ENCODE measurements around the gene ARID1B.
"Not testable (repeated sequence)": the region's sequence is repeated elsewhere in the genome, so short reads cannot be mapped to it uniquely, and the experiment has no call there.

ARID1B gene

DNA sequence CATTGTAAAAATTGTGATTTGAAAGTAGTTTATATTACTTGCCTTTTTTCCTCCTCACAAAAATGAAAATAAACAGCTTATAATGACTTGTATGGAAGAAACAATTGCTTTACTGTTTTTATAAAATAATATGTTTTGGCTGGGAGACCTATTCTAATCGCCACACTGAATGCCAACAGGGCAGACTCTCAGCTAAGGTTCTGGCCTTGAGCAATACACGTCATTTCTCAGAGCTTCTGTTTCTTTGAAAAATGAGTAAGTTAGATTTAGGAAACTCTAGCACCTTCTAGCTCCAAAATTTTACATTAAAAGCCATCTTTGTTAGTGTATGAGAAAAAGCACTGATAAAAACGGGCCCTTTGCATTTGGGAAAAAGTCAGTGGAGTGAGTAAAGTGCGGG lies 166.6 kb downstream of the ARID1B start:
- Histone ChIP-seq H2AFZ (ENCODE audit: low read depth, low read length, severe bottlenecking) (no peak overlapping the region), H3K36me3 (ENCODE audit: low read length) (no peaks in the 10 kb centered on the region), H3K4me3 (ENCODE audit: insufficient read depth, low read length, poor library complexity, severe bottlenecking) (no peak overlapping the region), H3F3A (ENCODE audit: insufficient read depth) (no peaks in the 10 kb centered on the region), H3K4me2 (ENCODE audit: low read depth, low read length, poor library complexity, severe bottlenecking) (no peak overlapping the region), H4K20me1 (ENCODE audit: low read depth, low read length) (peaks cover 13% of the 10 kb centered on the region), H3K9me2 (replicated peaks; ENCODE audit: insufficient read depth, low read length) (no peaks in the 10 kb centered on the region), H3K27ac (ENCODE audit: low read depth, low read length) (no peak overlapping the region), H3K9ac (ENCODE audit: low read length) (no peak overlapping the region), H3K27me3 (ENCODE audit: low read length) (no peaks in the 10 kb centered on the region), H3K9me3 (ENCODE audit: insufficient read depth, low read length) (no peaks in the 10 kb centered on the region), H3K79me2 (ENCODE audit: insufficient read depth, low read length) (peaks cover 54% of the 10 kb centered on the region)
- TF ChIP-seq, protein P1, sequence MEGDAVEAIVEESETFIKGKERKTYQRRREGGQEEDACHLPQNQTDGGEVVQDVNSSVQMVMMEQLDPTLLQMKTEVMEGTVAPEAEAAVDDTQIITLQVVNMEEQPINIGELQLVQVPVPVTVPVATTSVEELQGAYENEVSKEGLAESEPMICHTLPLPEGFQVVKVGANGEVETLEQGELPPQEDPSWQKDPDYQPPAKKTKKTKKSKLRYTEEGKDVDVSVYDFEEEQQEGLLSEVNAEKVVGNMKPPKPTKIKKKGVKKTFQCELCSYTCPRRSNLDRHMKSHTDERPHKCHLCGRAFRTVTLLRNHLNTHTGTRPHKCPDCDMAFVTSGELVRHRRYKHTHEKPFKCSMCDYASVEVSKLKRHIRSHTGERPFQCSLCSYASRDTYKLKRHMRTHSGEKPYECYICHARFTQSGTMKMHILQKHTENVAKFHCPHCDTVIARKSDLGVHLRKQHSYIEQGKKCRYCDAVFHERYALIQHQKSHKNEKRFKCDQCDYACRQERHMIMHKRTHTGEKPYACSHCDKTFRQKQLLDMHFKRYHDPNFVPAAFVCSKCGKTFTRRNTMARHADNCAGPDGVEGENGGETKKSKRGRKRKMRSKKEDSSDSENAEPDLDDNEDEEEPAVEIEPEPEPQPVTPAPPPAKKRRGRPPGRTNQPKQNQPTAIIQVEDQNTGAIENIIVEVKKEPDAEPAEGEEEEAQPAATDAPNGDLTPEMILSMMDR (IDR thresholded peaks at IDR 0.05; ENCODE audit: insufficient read depth, low read length, poor library complexity, severe bottlenecking): no peak
- no peak for TF ChIP-seq EZH2phosphoT487 (conservative IDR thresholded peaks at IDR 0.05; ENCODE audit: low read length)

DNA sequence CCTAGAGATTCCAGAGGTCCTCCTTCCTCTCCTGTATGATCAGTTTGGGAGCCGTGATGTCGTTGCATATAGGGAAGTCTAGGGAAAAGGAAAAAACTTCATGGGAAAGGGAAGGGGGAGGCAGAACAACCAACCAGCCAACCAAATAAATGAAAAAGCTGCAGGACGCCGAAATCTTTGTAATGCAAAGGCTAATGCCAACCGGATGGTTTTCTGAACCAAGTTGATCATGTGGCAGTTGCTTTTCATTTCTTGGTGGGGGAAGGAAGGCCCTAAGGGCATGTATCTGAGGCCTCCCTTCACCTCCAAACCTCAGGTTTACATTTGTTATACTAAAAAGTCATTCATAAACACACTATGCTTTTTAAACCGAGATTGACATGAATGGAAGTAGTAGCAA lies 167.2 kb downstream of the ARID1B start:
- no peak overlapping the region for H3K9ac ChIP-seq (ENCODE audit: low read length)
- no peaks in the 10 kb centered on the region for H3K36me3 ChIP-seq (ENCODE audit: low read length)
- no peaks in the 10 kb centered on the region for H3F3A ChIP-seq (ENCODE audit: insufficient read depth)
- H3K4me2 ChIP-seq (ENCODE audit: low read depth, low read length, poor library complexity, severe bottlenecking): no peak overlapping the region
- no peaks in the 10 kb centered on the region for H3K9me3 ChIP-seq (ENCODE audit: insufficient read depth, low read length)
- no peaks in the 10 kb centered on the region for H3K9me2 ChIP-seq (replicated peaks; ENCODE audit: insufficient read depth, low read length)
- H3K4me3 ChIP-seq (ENCODE audit: insufficient read depth, low read length, poor library complexity, severe bottlenecking): no peak overlapping the region
- H3K27me3 ChIP-seq (ENCODE audit: low read length): no peaks in the 10 kb centered on the region
- no peak for TF ChIP-seq EZH2phosphoT487 (conservative IDR thresholded peaks at IDR 0.05; ENCODE audit: low read length)
- TF ChIP-seq, protein P1 (IDR thresholded peaks at IDR 0.05; ENCODE audit: insufficient read depth, low read length, poor library complexity, severe bottlenecking): no peak
- peaks cover 52% of the 10 kb centered on the region for H3K79me2 ChIP-seq (ENCODE audit: insufficient read depth, low read length)
- H2AFZ ChIP-seq (ENCODE audit: low read depth, low read length, severe bottlenecking): no peak overlapping the region
- no peak overlapping the region for H3K27ac ChIP-seq (ENCODE audit: low read depth, low read length)
- H4K20me1 ChIP-seq (ENCODE audit: low read depth, low read length): peaks cover 13% of the 10 kb centered on the region

- not testable (repeated sequence) for H3K9me3 ChIP-seq (ENCODE audit: insufficient read depth, low read length); H3K27ac ChIP-seq (ENCODE audit: low read depth, low read length); H3F3A ChIP-seq (ENCODE audit: insufficient read depth); H2AFZ ChIP-seq (ENCODE audit: low read depth, low read length, severe bottlenecking); H4K20me1 ChIP-seq (ENCODE audit: low read depth, low read length); H3K9ac ChIP-seq (ENCODE audit: low read length); H3K9me2 ChIP-seq (replicated peaks; ENCODE audit: insufficient read depth, low read length); H3K36me3 ChIP-seq (ENCODE audit: low read length); H3K4me2 ChIP-seq (ENCODE audit: low read depth, low read length, poor library complexity, severe bottlenecking); H3K27me3 ChIP-seq (ENCODE audit: low read length); H3K4me3 ChIP-seq (ENCODE audit: insufficient read depth, low read length, poor library complexity, severe bottlenecking)
- H3K79me2 ChIP-seq (ENCODE audit: insufficient read depth, low read length): peaks cover 52% of the 10 kb centered on the region
These were observed 168.6 kb downstream of the ARID1B start for GRCh38 chr6:156945789-156946172.

DNA sequence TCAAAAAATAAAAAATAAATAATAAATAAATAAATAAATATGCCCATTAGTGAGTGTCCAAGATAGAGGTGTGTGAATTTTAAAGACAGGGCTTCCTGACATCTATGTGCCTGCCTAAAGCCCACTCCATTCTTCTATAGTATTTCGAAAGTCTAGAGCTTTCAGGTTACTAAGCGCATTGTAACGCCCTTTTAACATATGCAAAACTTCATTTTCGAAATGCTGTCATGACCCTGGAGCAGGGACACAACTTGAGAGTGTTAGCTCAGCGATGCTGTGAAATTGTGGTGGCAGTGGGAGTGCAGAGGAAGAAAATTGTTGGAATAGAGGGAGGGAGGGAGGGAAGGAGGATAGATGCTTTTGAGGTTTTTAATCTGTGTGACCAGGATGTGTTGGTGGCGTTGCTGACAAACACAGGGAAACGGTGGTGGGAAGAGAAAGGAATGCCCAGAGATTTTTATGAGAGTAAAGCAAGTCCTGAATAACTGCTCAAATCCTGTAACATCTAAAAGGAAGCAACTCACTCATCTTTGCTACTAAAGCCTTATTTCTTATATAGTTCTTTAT lies 169.3 kb downstream of the ARID1B start:
- H3K9ac ChIP-seq (ENCODE audit: low read length): no peak overlapping the region
- peaks cover 6% of the 10 kb centered on the region for H4K20me1 ChIP-seq (ENCODE audit: low read depth, low read length)
- H3K9me2 ChIP-seq (replicated peaks; ENCODE audit: insufficient read depth, low read length): no peaks in the 10 kb centered on the region
- peaks cover 45% of the 10 kb centered on the region for H3K79me2 ChIP-seq (ENCODE audit: insufficient read depth, low read length)
- H3K27me3 ChIP-seq (ENCODE audit: low read length): no peaks in the 10 kb centered on the region
- TF ChIP-seq, protein P1 (IDR thresholded peaks at IDR 0.05; ENCODE audit: insufficient read depth, low read length, poor library complexity, severe bottlenecking): no peak
- no peak for TF ChIP-seq EZH2phosphoT487 (conservative IDR thresholded peaks at IDR 0.05; ENCODE audit: low read length)
- no peak overlapping the region for H2AFZ ChIP-seq (ENCODE audit: low read depth, low read length, severe bottlenecking)
- no peaks in the 10 kb centered on the region for H3K9me3 ChIP-seq (ENCODE audit: insufficient read depth, low read length)
- H3K36me3 ChIP-seq (ENCODE audit: low read length): no peaks in the 10 kb centered on the region
- H3K4me3 ChIP-seq (ENCODE audit: insufficient read depth, low read length, poor library complexity, severe bottlenecking): no peak overlapping the region
- no peaks in the 10 kb centered on the region for H3F3A ChIP-seq (ENCODE audit: insufficient read depth)
- H3K27ac ChIP-seq (ENCODE audit: low read depth, low read length): no peak overlapping the region
- H3K4me2 ChIP-seq (ENCODE audit: low read depth, low read length, poor library complexity, severe bottlenecking): no peak overlapping the region
